Endothelial cell (in vitro differentiated cells): ENCODE measurements around the gene FKBP15. TPM values are rescaled to one million over a fixed set of nuclear protein-coding genes. Genes with fewer than 3 reads are reported as not detected.

Experiments
- DNase-seq: peaks from one replicate; pipeline ENCODE4 v3.0.0; 2021; ENCODE audit warnings: low spot score
- H3K27ac Mint-ChIP-seq: one replicate; pipeline ENCODE4 v1.8.0; 2021; ENCODE audit warnings: mixed read lengths, inconsistent platforms; ENCODE audit not compliant: unreplicated experiment
- H3K27me3 Mint-ChIP-seq: one replicate; pipeline ENCODE4 v1.8.0; 2021; ENCODE audit warnings: mild to moderate bottlenecking, moderate library complexity, mixed read lengths, inconsistent platforms; ENCODE audit not compliant: unreplicated experiment
- H3K36me3 Mint-ChIP-seq: one replicate; pipeline ENCODE4 v1.8.0; 2021; ENCODE audit warnings: mild to moderate bottlenecking, low read depth, mixed read lengths, inconsistent platforms; ENCODE audit not compliant: unreplicated experiment
- H3K4me1 Mint-ChIP-seq: one replicate; pipeline ENCODE4 v1.8.0; 2021; ENCODE audit warnings: mild to moderate bottlenecking, mixed read lengths, inconsistent platforms; ENCODE audit not compliant: unreplicated experiment
- H3K4me3 Mint-ChIP-seq: one replicate; pipeline ENCODE4 v1.8.0; 2021; ENCODE audit warnings: mild to moderate bottlenecking, mixed read lengths, inconsistent platforms; ENCODE audit not compliant: unreplicated experiment
- H3K9me3 Mint-ChIP-seq: one replicate; pipeline ENCODE4 v1.8.0; 2021; ENCODE audit warnings: mixed read lengths, inconsistent platforms; ENCODE audit not compliant: unreplicated experiment
- total RNA-seq: library from RNA; stranded (reverse); fragmentation: NEBNext Ultra II Directional; extraction: Animal tissue kit (Norgen Biotek cat#: 25700); gene quantifications from one replicate; pipeline ENCODE4 v1.2.1, GENCODE V29; 2021; ENCODE audit not compliant: unreplicated experiment
- TF ChIP-seq, protein P1 (sequence below): fragments of 200-600 bp; sonication (generic); IDR thresholded peaks from one replicate; pipeline ENCODE4 v1.5.0; 2021; ENCODE audit warnings: antibody characterized with exemption; ENCODE audit not compliant: unreplicated experiment

Gene FKBP15
- total RNA-seq, 1 donor from 2014 or later = 30.2 TPM

DNA sequence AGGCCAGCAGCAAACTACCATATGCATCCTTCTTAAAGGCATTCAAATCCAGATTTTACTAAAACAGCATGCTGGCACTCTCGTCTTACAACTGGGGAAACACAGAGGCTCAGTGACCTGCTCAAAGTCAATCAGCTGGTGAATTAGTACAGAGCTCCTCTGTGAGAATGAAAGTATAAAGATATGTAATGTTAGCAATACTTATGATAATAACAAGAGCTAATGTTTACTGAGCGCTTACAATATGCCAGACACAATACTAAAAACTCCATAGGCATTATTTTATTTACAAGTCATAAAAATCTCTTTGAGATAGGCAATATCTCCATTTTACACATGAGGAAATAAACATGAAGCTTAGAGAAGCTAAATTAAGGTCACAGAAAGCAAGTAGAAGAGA lies 28.6 kb downstream of the FKBP15 start:
- H3K4me1 Mint-ChIP-seq = peaks cover 6% of the 10 kb centered on the region
- TF ChIP-seq, protein P1, sequence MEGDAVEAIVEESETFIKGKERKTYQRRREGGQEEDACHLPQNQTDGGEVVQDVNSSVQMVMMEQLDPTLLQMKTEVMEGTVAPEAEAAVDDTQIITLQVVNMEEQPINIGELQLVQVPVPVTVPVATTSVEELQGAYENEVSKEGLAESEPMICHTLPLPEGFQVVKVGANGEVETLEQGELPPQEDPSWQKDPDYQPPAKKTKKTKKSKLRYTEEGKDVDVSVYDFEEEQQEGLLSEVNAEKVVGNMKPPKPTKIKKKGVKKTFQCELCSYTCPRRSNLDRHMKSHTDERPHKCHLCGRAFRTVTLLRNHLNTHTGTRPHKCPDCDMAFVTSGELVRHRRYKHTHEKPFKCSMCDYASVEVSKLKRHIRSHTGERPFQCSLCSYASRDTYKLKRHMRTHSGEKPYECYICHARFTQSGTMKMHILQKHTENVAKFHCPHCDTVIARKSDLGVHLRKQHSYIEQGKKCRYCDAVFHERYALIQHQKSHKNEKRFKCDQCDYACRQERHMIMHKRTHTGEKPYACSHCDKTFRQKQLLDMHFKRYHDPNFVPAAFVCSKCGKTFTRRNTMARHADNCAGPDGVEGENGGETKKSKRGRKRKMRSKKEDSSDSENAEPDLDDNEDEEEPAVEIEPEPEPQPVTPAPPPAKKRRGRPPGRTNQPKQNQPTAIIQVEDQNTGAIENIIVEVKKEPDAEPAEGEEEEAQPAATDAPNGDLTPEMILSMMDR = no peak
- H3K27me3 Mint-ChIP-seq = no peaks in the 10 kb centered on the region
- no peak overlapping the region for H3K4me3 Mint-ChIP-seq
- no peak overlapping the region for H3K27ac Mint-ChIP-seq
- no peak for DNase-seq
- H3K36me3 Mint-ChIP-seq = peaks cover 18% of the 10 kb centered on the region
- H3K9me3 Mint-ChIP-seq = no peaks in the 10 kb centered on the region

DNA sequence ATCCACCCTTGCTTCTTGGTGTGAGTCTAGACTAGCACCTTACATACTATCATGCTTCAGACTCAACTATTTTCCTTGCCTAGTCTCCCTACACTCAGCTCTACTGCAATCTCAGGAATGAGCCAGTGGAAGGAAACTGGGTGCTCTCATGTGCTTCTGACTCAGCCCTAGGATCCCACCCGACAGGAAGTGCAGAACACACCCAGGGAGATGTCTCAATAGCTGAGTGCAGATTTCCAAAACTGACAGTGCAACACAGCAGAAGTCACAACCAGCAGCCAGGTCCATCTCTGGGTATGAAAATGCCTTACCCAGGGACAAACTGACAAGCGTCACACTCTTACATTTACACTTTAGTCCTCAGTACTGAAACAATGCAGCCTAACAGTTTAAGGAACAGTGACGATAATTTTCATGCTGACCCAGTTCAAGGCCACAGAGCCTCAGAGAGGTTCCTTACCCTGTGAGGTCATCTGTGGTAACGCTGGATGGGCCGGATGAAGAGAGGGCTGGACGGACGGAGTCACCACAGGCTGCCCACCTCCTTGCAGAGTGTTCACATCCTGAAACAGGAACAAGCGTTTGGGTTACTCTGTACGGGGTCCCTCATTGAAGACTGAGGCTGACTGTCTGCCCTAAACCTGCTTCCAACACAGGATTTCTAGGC lies 33.0 kb downstream of the FKBP15 start:
- TF ChIP-seq, protein P1 = no peak
- no peak for DNase-seq
- H3K36me3 Mint-ChIP-seq = peaks cover 27% of the 10 kb centered on the region
- H3K4me3 Mint-ChIP-seq = no peak overlapping the region
- H3K27me3 Mint-ChIP-seq = no peaks in the 10 kb centered on the region
- peaks cover 6% of the 10 kb centered on the region for H3K4me1 Mint-ChIP-seq
- no peaks in the 10 kb centered on the region for H3K9me3 Mint-ChIP-seq
- peak overlapping the region; percentile 46 for H3K27ac Mint-ChIP-seq

DNA sequence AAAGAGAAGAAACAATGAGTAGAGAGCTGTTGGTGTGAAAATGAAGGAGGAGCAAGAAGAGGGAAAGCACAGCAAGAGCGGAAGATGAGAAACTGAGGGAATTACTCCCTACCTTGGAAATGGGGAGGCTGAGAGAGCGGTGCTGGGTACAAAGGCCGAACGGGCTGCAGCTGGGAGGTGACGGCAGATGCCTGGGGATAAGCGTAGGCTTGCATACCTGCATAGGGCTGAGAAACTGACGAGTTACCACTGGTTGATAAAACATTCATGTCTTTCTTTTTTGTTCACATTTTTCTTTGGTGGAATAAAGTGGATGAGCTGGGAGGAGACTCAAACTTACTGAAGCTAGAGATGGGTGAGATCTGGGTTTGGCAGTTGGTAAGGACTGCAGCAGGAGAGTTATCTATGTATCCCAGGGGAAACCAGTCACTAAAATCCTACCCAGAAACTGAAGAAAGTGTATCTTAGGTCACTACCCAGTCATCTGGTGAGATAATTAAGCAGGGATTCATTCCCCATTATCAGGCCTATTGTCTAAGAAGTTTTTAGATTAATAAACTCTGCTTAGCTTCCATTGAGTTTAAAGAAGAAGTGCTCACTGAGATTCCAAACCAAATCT lies 34.8 kb downstream of the FKBP15 start:
- peaks cover 32% of the 10 kb centered on the region for H3K36me3 Mint-ChIP-seq
- DNase-seq = no peak

DNA sequence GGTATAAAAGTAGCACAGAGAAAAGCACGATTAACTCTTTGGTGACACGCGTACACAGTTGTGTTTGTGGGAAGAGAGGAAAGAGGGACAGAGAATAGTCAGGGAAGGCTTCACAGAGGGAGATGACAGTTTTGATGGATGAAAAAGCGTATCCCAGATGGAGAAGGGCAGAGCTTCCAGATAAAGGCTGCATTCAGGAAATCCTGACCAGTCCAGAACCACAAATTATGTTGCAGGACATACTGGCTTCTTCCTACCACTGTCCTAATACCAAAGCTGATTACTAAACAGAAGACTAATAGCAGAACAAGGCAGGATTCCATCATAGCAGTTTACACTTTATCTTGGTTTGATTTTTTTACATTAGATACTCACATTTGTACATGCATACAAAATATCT lies 35.8 kb downstream of the FKBP15 start:
- no peaks in the 10 kb centered on the region for H3K27me3 Mint-ChIP-seq
- H3K9me3 Mint-ChIP-seq = no peaks in the 10 kb centered on the region
- peaks cover 32% of the 10 kb centered on the region for H3K36me3 Mint-ChIP-seq
- H3K27ac Mint-ChIP-seq = no peak overlapping the region
- H3K4me3 Mint-ChIP-seq = peak overlapping the region; percentile 61
- TF ChIP-seq, protein P1 = no peak
- no peak for DNase-seq
- peaks cover 8% of the 10 kb centered on the region for H3K4me1 Mint-ChIP-seq

More for the DNA sequence above, 34.8 kb downstream of the FKBP15 start:
- H3K27ac Mint-ChIP-seq = no peak overlapping the region
- no peaks in the 10 kb centered on the region for H3K27me3 Mint-ChIP-seq
- no peak overlapping the region for H3K4me3 Mint-ChIP-seq
- TF ChIP-seq, protein P1 = no peak
- H3K4me1 Mint-ChIP-seq = peaks cover 6% of the 10 kb centered on the region
- H3K9me3 Mint-ChIP-seq = no peaks in the 10 kb centered on the region

GRCh38 chr9:113184539-113184938 lies 36.5 kb downstream of the FKBP15 start:
- H3K4me3 Mint-ChIP-seq = no peak overlapping the region
- no peaks in the 10 kb centered on the region for H3K9me3 Mint-ChIP-seq
- peaks cover 32% of the 10 kb centered on the region for H3K36me3 Mint-ChIP-seq
- peaks cover 9% of the 10 kb centered on the region for H3K4me1 Mint-ChIP-seq
- no peak overlapping the region for H3K27ac Mint-ChIP-seq
- TF ChIP-seq, protein P1 = no peak
- H3K27me3 Mint-ChIP-seq = no peaks in the 10 kb centered on the region
- DNase-seq = no peak
